ENCODE measurements around the gene LARP4.

- TF ChIP-seq CTCF (IDR thresholded peaks at IDR 0.05; ENCODE audit: low read depth, low read length) (no peak), MAX (IDR thresholded peaks at IDR 0.05; ENCODE audit: low read depth, low read length) (no peak), POLR2A (IDR thresholded peaks at IDR 0.05; ENCODE audit: extremely low read depth, insufficient read length) (no peak), MYC (IDR thresholded peaks at IDR 0.05; ENCODE audit: low read depth, low read length) (no peak)
Observed at GRCh38 chr12:50507930-50508329, 107.2 kb downstream of the LARP4 start.

Data from NB4 (cell line).